Caco-2 (cell line): ENCODE measurements around the gene XPNPEP2. TPM values are rescaled to one million over a fixed set of nuclear protein-coding genes. Genes with fewer than 3 reads are reported as not detected.

Source experiments
- BruUV-seq: library from RNA; stranded (reverse); fragments of 400-500 nt; replicated peaks from 2 replicates; lab custom pipeline; 2021; lab: Mats Ljungman, UMichigan
- CTCF ChIA-PET: fragments of 300-600 bp; sonication (Branson Sonifier 250); formaldehyde crosslinking; loops from one replicate; lab custom pipeline; 2022; ENCODE audit warnings: antibody characterized with exemption; lab: Charles Lee
- POLR2A ChIA-PET: fragments of 300-600 bp; sonication (Branson Sonifier 250); formaldehyde crosslinking; loops from one replicate; lab custom pipeline; 2022; ENCODE audit warnings: antibody characterized with exemption; lab: Charles Lee
- DNase-seq, 2 experiments: peaks; one replicate each; pipeline versions ENCODE4 v3.0.0 to v3.0.0-alpha.2; 2020 to 2022
- H3K27me3 ChIP-seq: replicated peaks from 2 replicates; pipeline ENCODE4 v1.6.0; 2011; ENCODE audit warnings: low read length; ENCODE audit not compliant: control insufficient read depth, insufficient read depth
- H3K36me3 ChIP-seq: 2 replicates; pipeline ENCODE4 v1.5.1; 2011; ENCODE audit warnings: low read length; ENCODE audit not compliant: control insufficient read depth, insufficient read depth
- H3K4me1 ChIP-seq: fragments of 250-450 bp; sonication (Bioruptor Pico); 2 replicates; pipeline ENCODE4 v1.5.1; 2020; ENCODE audit warnings: mild to moderate bottlenecking
- H3K4me3 ChIP-seq: 2 replicates; pipeline ENCODE4 v1.5.1; 2011; ENCODE audit warnings: low read depth, mild to moderate bottlenecking, control low read depth, low read length
- H3K9me3 ChIP-seq: fragments of 250-450 bp; sonication (Bioruptor Pico); 2 replicates; pipeline ENCODE4 v1.5.1; 2020; ENCODE audit warnings: mild to moderate bottlenecking, moderate library complexity
- H3K27ac Mint-ChIP-seq: one replicate; pipeline ENCODE4 v1.8.0; 2022; ENCODE audit warnings: mixed read lengths; ENCODE audit not compliant: unreplicated experiment
- H3K27me3 Mint-ChIP-seq: one replicate; pipeline ENCODE4 v1.8.0; 2022; ENCODE audit warnings: mixed read lengths; ENCODE audit not compliant: insufficient read depth, unreplicated experiment
- H3K36me3 Mint-ChIP-seq: one replicate; pipeline ENCODE4 v1.8.0; 2022; ENCODE audit warnings: mild to moderate bottlenecking, mixed read lengths; ENCODE audit not compliant: insufficient read depth, unreplicated experiment
- H3K4me1 Mint-ChIP-seq: one replicate; pipeline ENCODE4 v1.8.0; 2022; ENCODE audit warnings: low read depth, mixed read lengths; ENCODE audit not compliant: unreplicated experiment
- H3K4me3 Mint-ChIP-seq: one replicate; pipeline ENCODE4 v1.8.0; 2022; ENCODE audit warnings: mild to moderate bottlenecking, moderate library complexity, mixed read lengths; ENCODE audit not compliant: unreplicated experiment
- H3K9me3 Mint-ChIP-seq: one replicate; pipeline ENCODE4 v1.8.0; 2022; ENCODE audit warnings: mixed read lengths; ENCODE audit not compliant: unreplicated experiment
- CTCF ChIP-seq, 2 experiments: fragments of 200-600 bp in 1 of 2; IDR thresholded peaks; 1 replicate in 1 of 2; 2 replicates in 1 of 2; pipeline versions ENCODE4 v1.5.1 to v1.8.0; 2011 to 2022; ENCODE audit warnings: antibody characterized with exemption in 1 of 2, control low read depth in 1 of 2, inconsistent platforms in 1 of 2, low read depth in 1 of 2, low read length in 1 of 2, mild to moderate bottlenecking in 1 of 2, moderate library complexity in 1 of 2; ENCODE audit not compliant: insufficient read depth in 1 of 2, severe bottlenecking in 1 of 2, unreplicated experiment in 1 of 2
- intact Hi-C: fragments of 100-400 bp; cut with micrococcal nuclease; formaldehyde crosslinking; loops from one replicate; pipeline ENCODE4 v1.10.0; 2022; ENCODE audit not compliant: unreplicated experiment
- total RNA-seq: library from RNA; stranded (reverse); gene quantifications from 2 replicates; pipeline ENCODE4 v1.2.3, GENCODE V29; 2022

XPNPEP2 gene
- total RNA-seq, 1 experiment from 2014 or later: 0.32 TPM

- intact Hi-C loops: no loop called here
- POLR2A ChIA-PET: no interaction called here
- no peak overlapping the region for H3K4me3 ChIP-seq
- H3K4me1 ChIP-seq: no peaks in the 10 kb centered on the region
- DNase-seq: no peak
- no peaks in the 10 kb centered on the region for H3K9me3 ChIP-seq
- BruUV-seq: no TSS peak
- no peaks in the 10 kb centered on the region for H3K36me3 Mint-ChIP-seq
- H3K36me3 ChIP-seq: no peaks in the 10 kb centered on the region
- H3K4me3 Mint-ChIP-seq: no peak overlapping the region
- no peaks in the 10 kb centered on the region for H3K4me1 Mint-ChIP-seq
- H3K27me3 Mint-ChIP-seq: no peaks in the 10 kb centered on the region
- CTCF ChIA-PET: interaction anchor here (0.6 kb wide), 1 partner anchor 293 kb away, joined by 3 read pairs; no protein-coding TSS in a partner anchor
- no peaks in the 10 kb centered on the region for H3K27me3 ChIP-seq
- no peak overlapping the region for H3K27ac Mint-ChIP-seq
- no peaks in the 10 kb centered on the region for H3K9me3 Mint-ChIP-seq
- TF ChIP-seq CTCF (IDR thresholded peaks at IDR 0.05; ENCODE audit: insufficient read depth in 1 of 2, low read depth in 1 of 2, low read length in 1 of 2, severe bottlenecking in 1 of 2, unreplicated experiment in 1 of 2): no peak
Observed at GRCh38 chrX:129786210-129786651, 47.5 kb downstream of the XPNPEP2 start.

- Mint-ChIP-seq H3K9me3 (no peaks in the 10 kb centered on the region), H3K4me3 (no peak overlapping the region), H3K4me1 (no peaks in the 10 kb centered on the region), H3K27ac (no peak overlapping the region), H3K27me3 (no peaks in the 10 kb centered on the region), H3K36me3 (no peaks in the 10 kb centered on the region)
- ChIA-PET CTCF (no interaction called here), POLR2A (no interaction called here)
- H3K4me1 ChIP-seq: no peaks in the 10 kb centered on the region
- no peaks in the 10 kb centered on the region for H3K27me3 ChIP-seq
- intact Hi-C loops: no loop called here
- H3K9me3 ChIP-seq: no peaks in the 10 kb centered on the region
- no TSS peak for BruUV-seq
- H3K36me3 ChIP-seq: no peaks in the 10 kb centered on the region
- DNase-seq: no peak
- H3K4me3 ChIP-seq: no peak overlapping the region
- TF ChIP-seq CTCF (IDR thresholded peaks at IDR 0.05; ENCODE audit: insufficient read depth in 1 of 2, low read depth in 1 of 2, low read length in 1 of 2, severe bottlenecking in 1 of 2, unreplicated experiment in 1 of 2): no peak
Observed at GRCh38 chrX:129787336-129788055, 48.7 kb downstream of the XPNPEP2 start.

GRCh38 chrX:129788527-129788926 lies 49.7 kb downstream of the XPNPEP2 start:
- Histone ChIP-seq H3K4me3 (no peak overlapping the region), H3K4me1 (no peaks in the 10 kb centered on the region), H3K27me3 (no peaks in the 10 kb centered on the region), H3K9me3 (no peaks in the 10 kb centered on the region), H3K36me3 (no peaks in the 10 kb centered on the region)
- Mint-ChIP-seq H3K36me3 (no peaks in the 10 kb centered on the region), H3K27me3 (no peaks in the 10 kb centered on the region), H3K9me3 (no peaks in the 10 kb centered on the region), H3K4me1 (no peaks in the 10 kb centered on the region), H3K4me3 (no peak overlapping the region), H3K27ac (no peak overlapping the region)
- intact Hi-C loops: no loop called here
- BruUV-seq: no TSS peak
- no peak for TF ChIP-seq CTCF (IDR thresholded peaks at IDR 0.05; ENCODE audit: insufficient read depth in 1 of 2, low read depth in 1 of 2, low read length in 1 of 2, severe bottlenecking in 1 of 2, unreplicated experiment in 1 of 2)
- ChIA-PET CTCF (no interaction called here), POLR2A (no interaction called here)
- DNase-seq: no peak
